HepG2 (cell line): Measurements from ENCODE around the gene FAM3D. TPM values are rescaled to one million over a fixed set of nuclear protein-coding genes. Genes with fewer than 3 reads are reported as not detected.

Source experiments
- ATAC-seq: fragments of 200-7000 bp; cut with Tn5 transposase; 3 replicates; pipeline ENCODE4 v1.9.1; 2020; ENCODE audit warnings: mild to moderate bottlenecking, moderate library complexity
- BruUV-seq: library from RNA; stranded (reverse); fragments of 400-500 nt; replicated peaks from 2 replicates; lab custom pipeline; 2021; lab: Mats Ljungman, UMichigan
- CTCF ChIA-PET: fragments of 300-600 bp; formaldehyde crosslinking; extraction: SDS; loops from one replicate; lab custom pipeline; 2021; ENCODE audit warnings: low total read pairs, inconsistent platforms, low intra/inter-chr PET ratio; lab: Yijun Ruan, JAX
- POLR2A ChIA-PET: fragments of 350-600 bp; sonication (Branson Sonifier 250); formaldehyde crosslinking; loops from one replicate; lab custom pipeline; 2020; ENCODE audit warnings: antibody characterized with exemption, inconsistent platforms; lab: Yijun Ruan, JAX
- DNase-seq: peaks from one replicate; pipeline ENCODE4 v3.0.0-alpha.2; 2015; ENCODE audit warnings: low spot score
- FAIRE-seq: peaks from 3 replicates; lab custom pipeline; 2011; peaks lifted over from hg19 to GRCh38; lab: Jason Lieb, UNC
- H2AFZ ChIP-seq: one replicate; pipeline ENCODE4 v1.6.1; 2011; ENCODE audit warnings: low read length, inconsistent platforms
- H3K27ac ChIP-seq: fragments of 300-600 bp; 3 replicates; pipeline ENCODE4 v1.8.0; 2011; ENCODE audit warnings: mixed run types, mild to moderate bottlenecking, mixed read lengths, low read length, inconsistent platforms; ENCODE audit not compliant: insufficient read depth; ENCODE audit errors: extremely low read length
- H3K27me3 ChIP-seq, 2 experiments: fragments of 200-600 bp in 1 of 2; 2 replicates in 1 of 2; 3 replicates in 1 of 2; pipeline versions ENCODE4 v1.6.0 to v1.8.0; 2011; ENCODE audit warnings: low read length in 2 of 2, mild to moderate bottlenecking in 2 of 2, moderate library complexity in 2 of 2, inconsistent platforms in 1 of 2; ENCODE audit not compliant: insufficient read depth in 2 of 2, control insufficient read depth in 1 of 2
- H3K36me3 ChIP-seq, 2 experiments: fragments of 200-600 bp in 1 of 2; replicated peaks in 1 of 2; 2 replicates in 1 of 2; 3 replicates in 1 of 2; pipeline versions ENCODE4 v1.5.1 to v1.8.0; 2011; ENCODE audit warnings: low read length in 2 of 2, inconsistent platforms in 1 of 2; ENCODE audit not compliant: insufficient read depth in 2 of 2, control insufficient read depth in 1 of 2
- H3K4me1 ChIP-seq: 2 replicates; pipeline ENCODE4 v1.5.1; 2012; ENCODE audit warnings: low read length, inconsistent platforms; ENCODE audit not compliant: insufficient read depth
- H3K4me2 ChIP-seq: 2 replicates; pipeline ENCODE4 v1.6.0; 2011; ENCODE audit warnings: low read depth, low read length, inconsistent platforms
- H3K4me3 ChIP-seq, 3 experiments: fragments of 200-600 bp in 1 of 3; sonication (generic), shearing (Covaris generic) in 1 of 3; replicated peaks in 1 of 3; 2 replicates each; pipeline ENCODE4 v1.5.1; 2011 to 2016; ENCODE audit warnings: low read length in 3 of 3, inconsistent platforms in 2 of 3, low read depth in 2 of 3, mild to moderate bottlenecking in 2 of 3, control low read depth in 1 of 3, mixed read lengths in 1 of 3; ENCODE audit not compliant: insufficient read depth in 1 of 3
- H3K79me2 ChIP-seq: one replicate; pipeline ENCODE4 v1.6.1; 2011; ENCODE audit warnings: low read length, inconsistent platforms; ENCODE audit not compliant: insufficient read depth
- H3K9ac ChIP-seq: 2 replicates; pipeline ENCODE4 v1.6.0; 2011; ENCODE audit warnings: mild to moderate bottlenecking, low read depth, low read length, inconsistent platforms; ENCODE audit not compliant: insufficient read depth
- H3K9me3 ChIP-seq: 2 replicates; pipeline ENCODE4 v1.5.1; 2012; ENCODE audit warnings: mild to moderate bottlenecking, low read length
- H4K20me1 ChIP-seq: 2 replicates; pipeline ENCODE4 v1.6.0; 2011; ENCODE audit warnings: inconsistent platforms, mild to moderate bottlenecking, low read length, moderate library complexity; ENCODE audit not compliant: insufficient read depth
- HOXD1 ChIP-seq: sonication (generic); formaldehyde crosslinking; IDR thresholded peaks from 2 replicates; pipeline ENCODE4 v1.5.0; 2020; ENCODE audit warnings: missing genetic modification reagents
- KDM3A ChIP-seq: IDR thresholded peaks from 2 replicates; pipeline ENCODE4 v1.6.1; 2018; ENCODE audit warnings: low read depth, missing compliant biosample characterization
- POLR2AphosphoS5 ChIP-seq: IDR thresholded peaks from 2 replicates; pipeline ENCODE4 v1.6.1; 2012; ENCODE audit warnings: low read depth, low read length
- SMAD1 ChIP-seq: sonication (generic); formaldehyde crosslinking; IDR thresholded peaks from 2 replicates; pipeline ENCODE4 v1.4.0; 2020; ENCODE audit warnings: missing genetic modification reagents, low read depth, mild to moderate bottlenecking, borderline replicate concordance
- ZKSCAN8 ChIP-seq: IDR thresholded peaks from 2 replicates; pipeline ENCODE4 v1.6.1; 2016; ENCODE audit warnings: borderline replicate concordance, missing genetic modification reagents, missing compliant biosample characterization
- ZNF264 ChIP-seq: sonication (generic); formaldehyde crosslinking; IDR thresholded peaks from 2 replicates; pipeline ENCODE4 v1.4.0; 2020; ENCODE audit warnings: missing genetic modification reagents
- ZNF501 ChIP-seq: sonication (generic); formaldehyde crosslinking; IDR thresholded peaks from 2 replicates; pipeline ENCODE4 v1.5.1; 2020; ENCODE audit warnings: mild to moderate bottlenecking, moderate library complexity, missing genetic modification reagents
- ZNF737 ChIP-seq: sonication (generic); formaldehyde crosslinking; IDR thresholded peaks from 2 replicates; pipeline ENCODE4 v1.5.0; 2020; ENCODE audit warnings: missing genetic modification reagents, mild to moderate bottlenecking, borderline replicate concordance
- WGBS: methylation state at CpG from one replicate; pipeline ENCODE4 v1.1.6; 2017; ENCODE audit warnings: low lambda C conversion rate; 5-methylcytosine and 5-hydroxymethylcytosine counted together
- in situ Hi-C: cut with HindIII; loops from 2 replicates; pipeline ENCODE4 v1.10.0; 2017; ENCODE audit warnings: low pct_unique_long_range_greater_than_20kb; ENCODE audit not compliant: extremely low pct_ligation_motif_present
- intact Hi-C: fragments of 100-400 bp; cut with micrococcal nuclease; formaldehyde crosslinking; loops from one replicate; pipeline ENCODE4 v1.10.0; 2022; ENCODE audit not compliant: unreplicated experiment
- polyA plus RNA-seq, 8 experiments: library from polyadenylated mRNA; depleted of rRNA in 3 of 8; stranded (reverse) in 7 of 8; unstranded in 1 of 8; fragments of >200 nt; fragmentation: Illumina TruSeq in 4 of 8; extraction: Trizol in 4 of 8; gene quantifications; 2 replicates each; pipeline versions ENCODE4 v1.2.1 to v1.2.3, GENCODE V29; 2011 to 2016; ENCODE audit warnings: low read depth in 4 of 8, missing spikeins in 1 of 8, mixed read lengths in 1 of 8; ENCODE audit not compliant: insufficient read depth in 1 of 8
- total RNA-seq, 5 experiments: library from RNA; depleted of rRNA; stranded (reverse); fragments of >200 nt; fragmentation: Illumina TruSeq; extraction: Trizol; gene quantifications; 2 replicates each; pipeline ENCODE4 v1.2.3, GENCODE V29; 2016; ENCODE audit warnings: low read depth in 1 of 5
- TF ChIP-seq, protein P1 (sequence below): sonication (generic); formaldehyde crosslinking; IDR thresholded peaks from 2 replicates; pipeline ENCODE4 v1.8.0; 2022; ENCODE audit warnings: mild to moderate bottlenecking, missing genetic modification reagents; ENCODE audit not compliant: insufficient replicate concordance

Gene FAM3D
- total and polyA plus RNA-seq, 2 of the 13 experiments (the other 11 are each of a cell fraction or from before 2014, with no cell fraction given), result not detected

DNA sequence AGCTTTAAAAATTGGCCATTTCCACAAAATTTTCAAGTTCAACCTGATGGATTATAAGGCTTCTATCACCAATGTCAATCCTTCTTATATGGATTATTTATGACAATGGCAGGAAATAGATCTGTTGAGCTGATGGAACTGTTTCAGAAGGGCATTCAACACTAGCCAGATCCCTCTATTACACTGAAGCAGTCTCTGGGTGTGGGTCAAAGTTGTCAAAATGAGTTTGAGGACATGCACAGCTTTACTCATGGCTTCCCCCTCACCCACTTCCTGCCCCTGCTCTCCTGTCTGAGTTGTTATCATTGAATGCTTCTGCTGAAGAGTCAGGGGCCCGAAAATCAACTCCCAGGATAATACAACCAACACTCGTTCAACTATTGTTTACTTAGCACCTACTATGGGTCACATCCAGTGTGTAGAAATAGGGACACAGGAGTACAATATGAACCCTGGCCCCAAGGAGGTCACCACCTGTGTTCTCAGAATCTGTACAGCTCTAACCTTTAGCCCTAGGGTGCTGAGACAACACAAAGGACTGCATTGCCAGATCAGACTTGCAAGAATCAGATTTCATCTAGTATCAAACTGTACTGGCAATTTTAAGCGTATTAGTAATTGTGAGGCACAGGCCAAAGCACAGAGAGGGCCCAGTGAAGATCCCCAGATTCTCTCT, 41.7 kb upstream of the FAM3D start (continued):
- TF ChIP-seq, protein P1, sequence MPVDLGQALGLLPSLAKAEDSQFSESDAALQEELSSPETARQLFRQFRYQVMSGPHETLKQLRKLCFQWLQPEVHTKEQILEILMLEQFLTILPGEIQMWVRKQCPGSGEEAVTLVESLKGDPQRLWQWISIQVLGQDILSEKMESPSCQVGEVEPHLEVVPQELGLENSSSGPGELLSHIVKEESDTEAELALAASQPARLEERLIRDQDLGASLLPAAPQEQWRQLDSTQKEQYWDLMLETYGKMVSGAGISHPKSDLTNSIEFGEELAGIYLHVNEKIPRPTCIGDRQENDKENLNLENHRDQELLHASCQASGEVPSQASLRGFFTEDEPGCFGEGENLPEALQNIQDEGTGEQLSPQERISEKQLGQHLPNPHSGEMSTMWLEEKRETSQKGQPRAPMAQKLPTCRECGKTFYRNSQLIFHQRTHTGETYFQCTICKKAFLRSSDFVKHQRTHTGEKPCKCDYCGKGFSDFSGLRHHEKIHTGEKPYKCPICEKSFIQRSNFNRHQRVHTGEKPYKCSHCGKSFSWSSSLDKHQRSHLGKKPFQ (CRISPR knock-in tag), result no peak
- no peak for TF ChIP-seq SMAD1 (CRISPR knock-in tag)

DNA sequence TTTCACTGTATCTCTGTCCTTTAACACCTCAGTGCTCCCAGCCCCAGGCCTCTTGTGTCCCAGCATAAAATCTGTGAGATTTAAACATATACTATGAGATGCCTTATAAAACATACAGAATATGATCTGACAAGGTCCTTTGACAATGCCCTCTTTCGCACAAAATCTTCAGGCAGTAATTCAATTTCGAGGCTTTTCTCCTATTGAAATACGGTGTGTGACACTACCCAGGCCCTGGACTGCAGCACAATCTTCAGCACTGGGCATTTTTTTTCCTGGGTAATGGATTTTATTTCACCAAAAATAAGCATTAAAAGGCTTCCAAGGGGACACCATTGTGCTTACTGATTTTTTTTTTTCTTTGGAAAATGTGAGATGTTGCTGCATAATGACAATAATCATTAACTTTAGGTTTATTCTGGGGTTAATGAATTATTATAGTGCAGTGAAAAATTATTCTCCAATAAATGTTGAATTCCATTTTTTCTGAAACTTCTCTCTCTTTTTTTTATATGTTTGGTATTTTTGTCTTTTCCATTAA, 40.9 kb upstream of the FAM3D start:
- WGBS, result 9% methylated on average over 3 of the region's 3 CpGs
- intact Hi-C loops (no loop called here), in situ Hi-C loops (no loop called here)
- TF ChIP-seq HOXD1 (CRISPR knock-in tag) (no peak), ZKSCAN8 (no peak), ZNF264 (CRISPR knock-in tag) (no peak), KDM3A (CRISPR knock-in tag) (no peak), POLR2AphosphoS5 (no peak), ZNF737 (CRISPR knock-in tag) (no peak), ZNF501 (CRISPR knock-in tag) (no peak)
- DNase-seq, result no peak
- no peak overlapping the region for H3K4me3 ChIP-seq
- no peaks in the 10 kb centered on the region for H3K79me2 ChIP-seq
- H3K36me3 ChIP-seq, result no peaks in the 10 kb centered on the region
- no peak overlapping the region for H3K9ac ChIP-seq
- no peak overlapping the region for H3K27ac ChIP-seq
- ATAC-seq, result no peak
- H4K20me1 ChIP-seq, result no peaks in the 10 kb centered on the region
- FAIRE-seq, result no peak
- no peaks in the 10 kb centered on the region for H3K27me3 ChIP-seq
- ChIA-PET CTCF (no interaction called here), POLR2A (no interaction called here)
- H3K4me2 ChIP-seq, result no peak overlapping the region
- BruUV-seq, result no TSS peak
- H2AFZ ChIP-seq, result no peak overlapping the region
- H3K4me1 ChIP-seq, result no peaks in the 10 kb centered on the region
- no peaks in the 10 kb centered on the region for H3K9me3 ChIP-seq
